ENCODE measurements around the gene CEP350.

GRCh38 chr1:180151508-180151907 is 196.9 kb downstream of the CEP350 start:
- TF ChIP-seq CTCF (conservative IDR thresholded peaks at IDR 0.05; ENCODE audit: low read length) (no peak), EZH2phosphoT487 (IDR thresholded peaks at IDR 0.05; ENCODE audit: borderline replicate concordance) (no peak)
